GM19455 (cell line): ENCODE data around the gene PTPRE.

Experiments used
- ATAC-seq: cut with Tn5 transposase; IDR thresholded peaks from one replicate; pipeline ENCODE4 v1.9.1; 2021; ENCODE audit not compliant: unreplicated experiment

The PTPRE gene

GRCh38 chr10:128111696-128112095 lies 204.8 kb downstream of the PTPRE start:
- no peak for ATAC-seq

DNA sequence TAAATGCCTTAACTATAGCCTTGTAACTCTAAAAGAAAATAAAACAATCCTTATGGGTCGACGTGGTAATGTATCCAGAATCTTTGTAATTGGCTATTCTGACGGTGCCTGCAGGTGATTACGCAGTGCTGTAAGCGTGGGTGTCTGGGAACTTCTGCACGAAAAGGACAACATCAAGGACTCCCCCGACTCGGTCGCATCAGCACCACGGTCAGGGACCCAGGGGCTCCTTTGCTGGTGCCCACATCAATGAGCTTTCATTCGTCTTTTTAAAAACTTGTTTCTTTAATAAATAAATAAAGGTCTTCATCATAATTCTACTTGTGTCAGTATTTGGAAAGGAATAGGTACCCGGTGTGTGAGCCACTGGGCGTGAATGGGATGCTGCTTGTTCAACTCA lies 206.1 kb downstream of the PTPRE start:
- no peak for ATAC-seq

GRCh38 chr10:128114901-128115300 lies 208.0 kb downstream of the PTPRE start:
- no peak for ATAC-seq

DNA sequence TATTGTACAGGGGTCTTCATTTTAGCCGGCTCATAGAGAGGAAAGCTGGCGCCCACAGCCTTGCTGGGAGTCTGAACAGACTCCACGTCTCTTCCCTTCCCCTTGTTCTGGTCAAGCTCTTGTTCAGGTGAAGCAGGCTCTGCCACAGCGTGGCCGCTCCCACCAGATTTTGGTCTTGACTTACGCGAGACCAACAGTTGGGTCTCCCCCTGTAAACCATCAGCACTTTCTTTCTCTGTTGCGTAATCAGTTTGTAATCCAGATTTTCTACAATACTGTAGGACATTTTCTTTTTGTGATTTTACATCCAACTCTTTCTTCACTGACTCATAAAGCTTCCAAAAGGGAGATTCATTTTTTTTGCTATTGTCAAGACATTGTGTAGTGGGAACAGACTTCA lies 208.5 kb downstream of the PTPRE start:
- ATAC-seq: no peak

DNA sequence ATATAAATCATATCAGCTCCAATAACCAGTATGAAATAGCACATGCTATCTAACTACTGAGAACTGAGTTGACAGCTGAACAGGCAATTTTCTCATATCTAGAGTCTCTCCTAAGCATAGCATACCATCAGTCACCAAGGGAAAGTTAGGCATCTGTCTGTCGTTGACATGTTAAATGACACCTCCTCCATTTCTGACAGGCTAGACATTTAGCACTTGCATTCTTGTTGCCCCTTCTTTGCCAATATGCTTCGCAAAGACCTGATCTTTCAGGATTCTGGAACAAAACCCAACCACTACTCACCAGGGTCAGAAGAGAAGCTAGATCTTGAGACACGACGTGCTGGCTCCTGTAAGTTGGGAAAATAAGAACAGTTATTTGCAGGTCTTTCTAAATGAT lies 209.3 kb downstream of the PTPRE start:
- ATAC-seq: no peak

GRCh38 chr10:128116851-128117615 lies 210.1 kb downstream of the PTPRE start:
- no peak for ATAC-seq

GRCh38 chr10:128121750-128122412 lies 215.0 kb downstream of the PTPRE start:
- ATAC-seq: no peak

DNA sequence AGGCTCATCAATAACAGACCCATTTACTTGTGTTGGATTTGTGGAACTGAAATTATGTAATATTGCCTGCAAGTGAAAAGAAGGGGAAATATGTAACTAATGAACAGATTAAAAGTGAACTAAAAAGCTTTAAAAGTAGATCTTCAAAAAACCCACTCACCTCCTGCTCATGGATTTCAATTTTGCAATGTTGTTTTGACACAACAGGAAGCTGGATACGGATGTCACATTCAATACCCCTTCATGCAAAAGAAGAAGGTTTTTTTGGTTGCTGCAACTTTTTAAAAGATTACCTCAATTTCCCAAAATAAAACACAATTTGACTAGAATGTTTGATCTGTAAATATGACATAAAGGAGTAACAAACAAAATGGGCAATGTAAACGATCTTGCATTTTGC lies 216.0 kb downstream of the PTPRE start:
- ATAC-seq: no peak

DNA sequence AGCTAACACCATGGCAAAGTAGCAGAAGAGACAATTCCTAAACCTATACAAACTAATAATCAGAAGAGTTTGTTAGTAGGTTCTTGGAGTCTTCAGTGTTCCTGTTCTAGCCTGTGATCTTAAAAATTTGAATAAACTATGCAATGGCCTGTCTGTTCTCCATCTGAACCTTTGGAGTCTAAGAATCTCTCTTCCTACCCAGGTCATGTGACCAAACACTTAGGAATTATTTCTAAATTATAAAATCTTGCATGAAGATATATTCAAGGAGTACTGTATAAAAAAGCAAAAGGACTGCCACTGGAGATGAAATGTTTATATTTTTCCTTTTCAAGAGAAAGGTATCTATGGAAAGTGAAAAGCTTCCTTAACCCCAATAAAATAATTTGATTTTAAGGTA lies 216.9 kb downstream of the PTPRE start:
- no peak for ATAC-seq

- no peak for ATAC-seq
Observed at GRCh38 chr10:128124813-128125403, 218.0 kb downstream of the PTPRE start.

- ATAC-seq: no peak
Observed at GRCh38 chr10:128125416-128125943, 218.6 kb downstream of the PTPRE start.

- peak; percentile 88 for ATAC-seq
Observed at GRCh38 chr10:128125944-128126764, 219.3 kb downstream of the PTPRE start, which contains the start of gene MKI67. MKI67 (minus strand) TSS chr10:128126423; CDS start chr10:128125667, 756 bp downstream.

- no peak for ATAC-seq
Observed at GRCh38 chr10:128128582-128128981, 221.7 kb downstream of the PTPRE start.

GRCh38 chr10:128130051-128130450 lies 223.1 kb downstream of the PTPRE start:
- ATAC-seq: no peak
